Stomach smooth muscle (tissue), 2 donors: ENCODE results near the gene ELK4.

ENCODE experiments used
- H3K27ac ChIP-seq: one replicate; pipeline ENCODE4 v1.7.0; 2013; ENCODE audit warnings: mild to moderate bottlenecking, low read length, inconsistent platforms
- H3K27me3 ChIP-seq, 2 donors: one replicate each; pipeline ENCODE4 v1.7.0; 2013; ENCODE audit warnings: low read length in 2 of 2; ENCODE audit not compliant: insufficient read depth in 2 of 2, control insufficient read depth in 1 of 2
- H3K36me3 ChIP-seq, 2 donors: one replicate each; pipeline ENCODE4 v1.7.0; 2013; ENCODE audit warnings: low read length in 2 of 2; ENCODE audit not compliant: control insufficient read depth in 2 of 2, insufficient read depth in 2 of 2
- H3K4me1 ChIP-seq: one replicate; pipeline ENCODE4 v1.7.0; 2013; ENCODE audit warnings: low read length; ENCODE audit not compliant: control insufficient read depth, insufficient read depth
- H3K4me3 ChIP-seq, 2 donors: one replicate each; pipeline ENCODE4 v1.7.0; 2013; ENCODE audit warnings: low read length in 2 of 2
- H3K9ac ChIP-seq, 2 donors: one replicate each; pipeline ENCODE4 v1.7.0; 2013; ENCODE audit warnings: low read length in 2 of 2, mild to moderate bottlenecking in 1 of 2
- H3K9me3 ChIP-seq, 2 donors: one replicate each; pipeline ENCODE4 v1.7.0; 2013; ENCODE audit warnings: low read length in 2 of 2; ENCODE audit not compliant: control insufficient read depth in 2 of 2
- donor health status: healthy.
- donor health status: Pancreatic carcinoma.

ELK4 gene

GRCh38 chr1:205587581-205587980 is 44.2 kb downstream of the ELK4 start:
- no peak overlapping the region for H3K9ac ChIP-seq
- no peaks in the 10 kb centered on the region for H3K36me3 ChIP-seq
- peaks cover 8% of the 10 kb centered on the region for H3K4me1 ChIP-seq
- no peak overlapping the region for H3K4me3 ChIP-seq
- no peak overlapping the region for H3K27ac ChIP-seq
- H3K9me3 ChIP-seq = no peaks in the 10 kb centered on the region
- H3K27me3 ChIP-seq = peaks cover 6 to 7% of the 10 kb centered on the region in 2 donors

- Histone ChIP-seq H3K27me3 (peaks cover 6 to 10% of the 10 kb centered on the region in 2 donors), H3K9ac (no peak overlapping the region), H3K36me3 (no peaks in the 10 kb centered on the region), H3K4me3 (no peak overlapping the region), H3K4me1 (no peaks in the 10 kb centered on the region), H3K9me3 (no peaks in the 10 kb centered on the region), H3K27ac (no peak overlapping the region)
Measured at GRCh38 chr1:205585835-205586785, 45.7 kb downstream of the ELK4 start.

- Histone ChIP-seq H3K36me3 (no peaks in the 10 kb centered on the region), H3K27ac (no peak overlapping the region), H3K9ac (no peak overlapping the region), H3K9me3 (no peaks in the 10 kb centered on the region), H3K4me3 (no peak overlapping the region), H3K27me3 (peaks cover 6 to 15% of the 10 kb centered on the region in 2 donors), H3K4me1 (no peaks in the 10 kb centered on the region)
Measured at GRCh38 chr1:205585169-205585834, 46.5 kb downstream of the ELK4 start.

GRCh38 chr1:205584732-205585131 is 47.1 kb downstream of the ELK4 start:
- Histone ChIP-seq H3K27ac (no peak overlapping the region), H3K9ac (no peak overlapping the region), H3K4me3 (no peak overlapping the region)

GRCh38 chr1:205583461-205584130 is 48.2 kb downstream of the ELK4 start:
- no peak overlapping the region for H3K27ac ChIP-seq

More at GRCh38 chr1:205584732-205585131, 47.1 kb downstream of the ELK4 start:
- Histone ChIP-seq H3K27me3 (peaks cover 6 to 17% of the 10 kb centered on the region in 2 donors), H3K9me3 (no peaks in the 10 kb centered on the region), H3K36me3 (no peaks in the 10 kb centered on the region), H3K4me1 (no peaks in the 10 kb centered on the region)

GRCh38 chr1:205582471-205583291 is 49.1 kb downstream of the ELK4 start:
- Histone ChIP-seq H3K27ac (no peak overlapping the region), H3K9ac (no peak overlapping the region), H3K4me3 (no peak overlapping the region), H3K9me3 (no peaks in the 10 kb centered on the region), H3K27me3 (peaks cover 8 to 17% of the 10 kb centered on the region in 2 donors), H3K36me3 (no peaks in the 10 kb centered on the region), H3K4me1 (no peaks in the 10 kb centered on the region)

More at GRCh38 chr1:205583461-205584130, 48.2 kb downstream of the ELK4 start:
- Histone ChIP-seq H3K27me3 (peaks cover 8 to 17% of the 10 kb centered on the region in 2 donors), H3K4me3 (no peak overlapping the region), H3K36me3 (no peaks in the 10 kb centered on the region), H3K9me3 (no peaks in the 10 kb centered on the region), H3K4me1 (no peaks in the 10 kb centered on the region), H3K9ac (no peak overlapping the region)

- peaks cover 8 to 17% of the 10 kb centered on the region in 2 donors for H3K27me3 ChIP-seq
- H3K36me3 ChIP-seq = no peaks in the 10 kb centered on the region
- H3K4me1 ChIP-seq = no peaks in the 10 kb centered on the region
- no peak overlapping the region for H3K9ac ChIP-seq
- no peak overlapping the region for H3K4me3 ChIP-seq
- H3K9me3 ChIP-seq = no peaks in the 10 kb centered on the region
- no peak overlapping the region for H3K27ac ChIP-seq
Measured at GRCh38 chr1:205582046-205582445, 49.8 kb downstream of the ELK4 start.

GRCh38 chr1:205581321-205581980 is 50.4 kb downstream of the ELK4 start:
- H3K4me1 ChIP-seq = no peaks in the 10 kb centered on the region
- H3K4me3 ChIP-seq = no peak overlapping the region
- peaks cover 8 to 17% of the 10 kb centered on the region in 2 donors for H3K27me3 ChIP-seq
- no peaks in the 10 kb centered on the region for H3K9me3 ChIP-seq
- no peak overlapping the region for H3K27ac ChIP-seq
- H3K9ac ChIP-seq = no peak overlapping the region
- no peaks in the 10 kb centered on the region for H3K36me3 ChIP-seq

- H3K4me1 ChIP-seq = peaks cover 2% of the 10 kb centered on the region
- no peak overlapping the region for H3K4me3 ChIP-seq
- no peak overlapping the region for H3K27ac ChIP-seq
- H3K27me3 ChIP-seq = peaks cover 13 to 14% of the 10 kb centered on the region in 2 donors
- H3K9me3 ChIP-seq = no peaks in the 10 kb centered on the region
- no peak overlapping the region for H3K9ac ChIP-seq
- no peaks in the 10 kb centered on the region for H3K36me3 ChIP-seq
Measured at GRCh38 chr1:205580923-205581180, 51.0 kb downstream of the ELK4 start.
